CD4-positive, CD25-positive, alpha-beta regulatory T cell (primary cell): Measurements from ENCODE around the gene SOAT2. TPM values are rescaled to one million over a fixed set of nuclear protein-coding genes. Genes with fewer than 3 reads are reported as not detected.
"Not testable (repeated sequence)": the region's sequence is repeated elsewhere in the genome, so short reads cannot be mapped to it uniquely, and the experiment has no call there.

Experiments
- ATAC-seq, 2 donors: fragments of 150-1000 bp; cut with Tn5 transposase; one replicate each; pipeline ENCODE4 v1.10.0; 2021; ENCODE audit warnings: low read depth in 2 of 2, moderate number of reproducible peaks in 2 of 2, moderate library complexity in 1 of 2
- DNase-seq, 3 donors: peaks; one replicate each; pipeline versions ENCODE4 v3.0.0 to v3.0.0-alpha.2; 2012 to 2022; ENCODE audit warnings: mixed read lengths in 1 of 3
- H3K27ac ChIP-seq: one replicate; pipeline ENCODE4 v1.7.0; 2013; ENCODE audit warnings: mild to moderate bottlenecking, low read length; ENCODE audit not compliant: insufficient read depth, poor library complexity, severe bottlenecking
- H3K27me3 ChIP-seq: one replicate; pipeline ENCODE4 v1.7.0; 2013; ENCODE audit warnings: low read length; ENCODE audit not compliant: control insufficient read depth, insufficient read depth
- H3K36me3 ChIP-seq: one replicate; pipeline ENCODE4 v1.7.0; 2013; ENCODE audit warnings: mild to moderate bottlenecking, low read length, moderate library complexity; ENCODE audit not compliant: control insufficient read depth, insufficient read depth
- H3K4me1 ChIP-seq: 2 replicates; pipeline ENCODE4 v1.7.0; 2013; ENCODE audit warnings: mild to moderate bottlenecking, low read length; ENCODE audit not compliant: insufficient read depth, control insufficient read depth, poor library complexity, severe bottlenecking
- H3K4me3 ChIP-seq: one replicate; pipeline ENCODE4 v1.7.0; 2013; ENCODE audit warnings: low read depth, mild to moderate bottlenecking, low read length, moderate library complexity
- H3K9me3 ChIP-seq, 2 experiments: 1 replicate in 1 of 2; 2 replicates in 1 of 2; pipeline ENCODE4 v1.7.0; 2013; ENCODE audit warnings: low read length in 2 of 2, mild to moderate bottlenecking in 1 of 2, moderate library complexity in 1 of 2; ENCODE audit not compliant: control insufficient read depth in 2 of 2
- H3K27ac Mint-ChIP-seq, 3 donors: one replicate each; pipeline ENCODE4 v1.8.0; 2020 to 2022; ENCODE audit warnings: mild to moderate bottlenecking in 3 of 3, mixed read lengths in 3 of 3, moderate library complexity in 2 of 3
- H3K27me3 Mint-ChIP-seq: one replicate; pipeline ENCODE4 v1.8.0; 2022; ENCODE audit warnings: mild to moderate bottlenecking, mixed read lengths
- H3K36me3 Mint-ChIP-seq: one replicate; pipeline ENCODE4 v1.8.0; 2020; ENCODE audit warnings: mixed read lengths
- H3K4me1 Mint-ChIP-seq, 4 donors: one replicate each; pipeline ENCODE4 v1.8.0; 2020 to 2022; ENCODE audit warnings: mixed read lengths in 4 of 4, mild to moderate bottlenecking in 1 of 4
- H3K4me3 Mint-ChIP-seq, 4 donors: one replicate each; pipeline ENCODE4 v1.8.0; 2020 to 2022; ENCODE audit warnings: mild to moderate bottlenecking in 4 of 4, mixed read lengths in 4 of 4, moderate library complexity in 3 of 4
- H3K9me3 Mint-ChIP-seq, 7 donors: one replicate each; pipeline ENCODE4 v1.8.0; 2020 to 2022; ENCODE audit warnings: mixed read lengths in 7 of 7, mild to moderate bottlenecking in 3 of 7, moderate library complexity in 2 of 7
- polyA plus RNA-seq, 4 donors: library from polyadenylated mRNA; unstranded; fragments of 300-500 nt; fragmentation: Illumina TruSeq; gene quantifications; one replicate each; pipeline ENCODE4 v1.2.3, GENCODE V29; 2021
- total RNA-seq: library from RNA; stranded (reverse); gene quantifications from one replicate; pipeline ENCODE4 v1.2.3, GENCODE V29; 2022

SOAT2 gene
- total and polyA plus RNA-seq, 5 donors from 2014 or later = 0.37 TPM; not detected in 4

DNA sequence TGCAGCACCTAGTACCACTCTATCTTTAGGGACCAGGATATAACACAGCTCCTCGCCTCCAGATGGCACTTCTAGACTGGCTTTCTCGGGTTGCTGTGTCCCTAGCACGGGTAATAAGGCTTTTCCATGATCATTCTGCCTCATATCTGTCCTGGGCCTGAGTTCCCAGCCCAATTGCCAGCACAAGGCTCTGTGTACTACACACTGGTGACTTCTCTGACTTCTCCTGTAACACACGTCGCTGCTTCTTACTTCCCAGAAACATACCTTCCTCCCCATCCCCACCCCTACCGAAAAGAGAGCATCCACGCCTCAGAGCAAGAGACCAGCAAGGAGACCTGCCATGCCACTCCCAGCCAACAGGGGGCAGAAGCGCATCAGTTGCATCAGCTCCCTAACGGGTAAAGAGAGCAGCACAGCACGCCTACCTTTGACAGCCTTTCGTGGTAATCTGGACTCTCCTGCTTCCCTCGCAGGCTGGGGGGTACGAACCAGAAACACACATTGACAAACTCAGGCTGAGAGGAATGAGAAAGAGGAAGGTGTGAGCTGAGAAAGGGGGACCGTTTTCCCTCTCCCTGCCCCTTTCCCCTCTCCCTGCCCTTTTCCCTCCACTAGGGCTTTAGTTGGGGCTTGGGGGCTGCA, 56.0 kb downstream of the SOAT2 start:
- peaks cover 4% of the 10 kb centered on the region for H3K36me3 Mint-ChIP-seq
- no peak overlapping the region for H3K27ac ChIP-seq
- peaks cover 0 to 7% (median 2%) of the 10 kb centered on the region in 4 donors for H3K4me1 Mint-ChIP-seq
- peaks cover 7% of the 10 kb centered on the region for H3K4me1 ChIP-seq
- ATAC-seq (peak; percentile 96 to 98), DNase-seq (peak; percentile 76 to 90 (median 85))
- H3K27me3 Mint-ChIP-seq = peaks cover 5% of the 10 kb centered on the region
- no peak overlapping the region for H3K4me3 ChIP-seq
- no peaks in the 10 kb centered on the region for H3K27me3 ChIP-seq
- peak overlapping the region; percentile 13 to 50 (median 34) for H3K27ac Mint-ChIP-seq
- H3K9me3 Mint-ChIP-seq = no peaks in the 10 kb centered on the region
- H3K36me3 ChIP-seq = no peaks in the 10 kb centered on the region
- H3K9me3 ChIP-seq = no peaks in the 10 kb centered on the region
- no peak overlapping the region for H3K4me3 Mint-ChIP-seq

DNA sequence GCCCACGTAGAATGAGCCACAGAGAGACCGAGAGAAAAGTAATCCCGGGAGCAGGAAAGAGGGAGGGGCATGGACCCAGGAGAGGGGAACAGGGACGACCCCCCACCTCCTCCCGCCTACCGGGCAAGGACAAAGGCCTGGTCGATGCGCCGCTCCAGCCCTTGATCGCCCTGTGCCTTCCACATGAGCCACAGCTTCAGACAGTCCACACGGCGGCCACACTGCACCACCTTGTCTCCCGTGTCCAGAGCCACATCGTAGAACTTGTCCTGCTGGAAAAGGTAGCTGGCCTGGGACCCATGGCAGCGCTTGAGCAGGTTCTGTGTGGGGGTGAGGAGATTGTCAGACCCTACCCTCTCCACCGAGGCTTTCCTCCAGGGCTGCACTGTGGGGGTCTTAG, 56.7 kb downstream of the SOAT2 start:
- Mint-ChIP-seq H3K36me3 (peaks cover 4% of the 10 kb centered on the region), H3K27me3 (peaks cover 5% of the 10 kb centered on the region), H3K4me3 (no peak overlapping the region), H3K4me1 (peaks cover 0 to 7% (median 3%) of the 10 kb centered on the region in 4 donors), H3K9me3 (no peaks in the 10 kb centered on the region), H3K27ac (no peak overlapping the region)
- Histone ChIP-seq H3K27ac (no peak overlapping the region), H3K4me1 (peaks cover 7% of the 10 kb centered on the region), H3K36me3 (no peaks in the 10 kb centered on the region), H3K4me3 (no peak overlapping the region), H3K9me3 (no peaks in the 10 kb centered on the region), H3K27me3 (no peaks in the 10 kb centered on the region)
- no peak for DNase-seq
- no peak for ATAC-seq

DNA sequence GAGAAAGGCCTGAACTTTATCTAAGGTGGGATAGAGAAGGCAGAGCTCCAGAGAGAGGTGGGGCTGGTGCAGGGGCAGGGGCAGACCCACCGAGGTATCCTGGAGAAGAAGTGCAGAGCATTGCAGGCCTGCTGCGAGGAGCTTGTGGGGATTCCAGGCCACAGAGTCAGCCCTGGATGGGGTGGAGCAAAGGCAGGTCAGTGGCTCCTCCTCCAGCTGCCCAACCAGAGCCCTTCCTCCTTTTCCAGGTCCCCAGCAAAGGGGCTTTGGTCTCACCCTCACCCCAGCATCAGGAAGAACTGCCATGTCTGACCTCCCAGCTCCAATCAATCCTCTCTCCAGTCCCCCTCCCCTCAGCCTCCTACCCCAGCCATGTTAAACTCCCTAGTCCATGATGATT, 57.4 kb downstream of the SOAT2 start:
- Mint-ChIP-seq H3K27me3 (peaks cover 5% of the 10 kb centered on the region), H3K36me3 (peaks cover 4% of the 10 kb centered on the region), H3K9me3 (no peaks in the 10 kb centered on the region), H3K4me1 (peaks cover 0 to 7% (median 3%) of the 10 kb centered on the region in 4 donors), H3K4me3 (no peak overlapping the region), H3K27ac (no peak overlapping the region)
- Histone ChIP-seq H3K4me3 (no peak overlapping the region), H3K36me3 (no peaks in the 10 kb centered on the region), H3K4me1 (peaks cover 7% of the 10 kb centered on the region), H3K27me3 (no peaks in the 10 kb centered on the region), H3K27ac (no peak overlapping the region), H3K9me3 (no peaks in the 10 kb centered on the region)
- no peak for DNase-seq
- ATAC-seq = no peak

DNA sequence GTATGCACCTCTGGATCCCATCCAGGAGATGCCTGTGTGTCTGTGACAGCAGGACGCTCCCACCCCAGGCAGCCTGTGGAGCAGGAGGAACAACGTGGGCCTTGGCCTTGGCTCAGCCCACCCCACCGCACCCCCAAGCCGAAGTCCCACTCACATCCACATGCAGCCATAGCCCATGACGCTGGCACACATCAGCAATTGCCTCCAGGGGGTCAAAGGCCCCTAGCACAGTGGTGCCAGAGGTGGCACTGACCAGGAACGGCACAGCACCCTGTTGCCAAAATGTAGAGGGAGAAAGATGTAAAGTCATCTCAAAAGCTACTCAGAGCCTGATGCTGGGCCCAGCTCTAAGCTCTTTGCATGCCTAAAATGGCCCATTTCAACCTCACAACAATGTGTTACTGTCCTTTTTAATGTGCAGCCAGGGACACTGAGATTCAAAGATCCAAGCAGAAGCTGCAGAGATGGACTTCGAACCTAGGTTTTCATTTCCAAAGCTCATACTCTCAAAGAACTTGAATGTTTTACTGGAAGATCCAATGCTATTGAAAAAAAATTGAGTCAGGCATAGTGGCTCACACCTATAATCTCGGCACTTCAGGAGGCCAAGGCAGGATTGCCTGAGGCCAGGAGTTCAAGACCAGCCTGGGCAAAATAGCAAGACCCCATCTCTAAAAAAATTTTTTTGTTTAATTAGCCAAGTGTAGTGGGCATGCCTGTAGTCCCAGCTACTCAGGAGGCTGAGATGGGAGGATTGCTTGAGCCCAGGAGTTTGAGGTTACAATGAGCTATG, 58.0 kb downstream of the SOAT2 start:
- Mint-ChIP-seq H3K4me1 (peaks cover 0 to 7% (median 3%) of the 10 kb centered on the region in 4 donors), H3K9me3 (no peaks in the 10 kb centered on the region), H3K4me3 (no peak overlapping the region), H3K36me3 (peaks cover 6% of the 10 kb centered on the region), H3K27me3 (peaks cover 5% of the 10 kb centered on the region), H3K27ac (no peak overlapping the region)
- ATAC-seq (no peak), DNase-seq (no peak)
- Histone ChIP-seq H3K4me3 (no peak overlapping the region), H3K27me3 (no peaks in the 10 kb centered on the region), H3K36me3 (no peaks in the 10 kb centered on the region), H3K27ac (no peak overlapping the region), H3K9me3 (no peaks in the 10 kb centered on the region), H3K4me1 (peaks cover 7% of the 10 kb centered on the region)

DNA sequence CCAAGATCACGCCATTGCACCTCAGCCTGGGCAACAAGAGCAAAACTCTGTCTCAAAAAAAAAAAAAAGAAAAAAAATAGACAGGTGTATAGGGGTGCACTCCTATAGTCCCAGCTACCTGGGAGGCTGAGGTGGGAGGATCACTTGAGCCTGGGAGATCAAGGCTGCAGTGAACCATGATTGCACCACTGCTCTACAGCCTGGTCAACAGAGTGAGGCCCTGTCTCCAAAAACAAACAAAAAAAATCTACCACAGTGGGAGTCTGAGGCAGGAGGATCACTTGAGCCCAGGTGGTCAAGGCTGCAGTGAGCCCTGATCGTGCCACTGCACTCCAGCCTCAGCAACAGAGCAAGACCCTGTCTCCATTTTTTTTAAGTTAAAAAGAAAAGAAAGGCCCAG, 59.7 kb downstream of the SOAT2 start:
- not testable (repeated sequence) for H3K9me3 Mint-ChIP-seq, H3K36me3 ChIP-seq, H3K27ac ChIP-seq, H3K27me3 ChIP-seq, H3K4me3 Mint-ChIP-seq, H3K4me1 Mint-ChIP-seq, DNase-seq, H3K9me3 ChIP-seq, H3K4me1 ChIP-seq, ATAC-seq, H3K4me3 ChIP-seq, H3K27me3 Mint-ChIP-seq, H3K27ac Mint-ChIP-seq
- H3K36me3 Mint-ChIP-seq = peaks cover 12% of the 10 kb centered on the region

DNA sequence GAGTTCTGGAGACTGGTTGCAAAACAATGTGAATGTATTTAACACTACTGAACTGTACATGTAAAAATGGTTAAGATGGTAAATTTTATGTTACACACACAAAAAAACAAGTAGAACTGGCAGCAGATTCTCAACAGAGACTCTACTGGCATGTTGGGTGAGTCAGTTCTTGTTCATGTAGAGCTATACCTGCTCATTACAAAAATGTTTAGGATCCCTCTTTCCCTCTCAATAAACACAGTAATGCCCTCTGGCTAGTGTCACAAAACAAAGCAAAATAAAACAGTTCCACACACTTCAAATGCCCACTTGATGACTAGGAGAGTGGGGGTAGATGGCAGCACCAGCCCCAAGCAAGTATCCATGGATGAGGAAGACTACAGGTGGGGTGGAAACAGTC, 63.6 kb downstream of the SOAT2 start:
- Histone ChIP-seq H3K4me3 (no peak overlapping the region), H3K9me3 (no peaks in the 10 kb centered on the region), H3K4me1 (no peaks in the 10 kb centered on the region), H3K27me3 (no peaks in the 10 kb centered on the region), H3K27ac (no peak overlapping the region), H3K36me3 (peaks cover 3% of the 10 kb centered on the region)
- DNase-seq = no peak
- Mint-ChIP-seq H3K9me3 (no peaks in the 10 kb centered on the region), H3K4me1 (peaks cover 0 to 3% (median 0%) of the 10 kb centered on the region in 4 donors), H3K27ac (no peak overlapping the region), H3K36me3 (peaks cover 27% of the 10 kb centered on the region), H3K4me3 (no peak overlapping the region), H3K27me3 (peaks cover 4% of the 10 kb centered on the region)
- ATAC-seq = no peak

DNA sequence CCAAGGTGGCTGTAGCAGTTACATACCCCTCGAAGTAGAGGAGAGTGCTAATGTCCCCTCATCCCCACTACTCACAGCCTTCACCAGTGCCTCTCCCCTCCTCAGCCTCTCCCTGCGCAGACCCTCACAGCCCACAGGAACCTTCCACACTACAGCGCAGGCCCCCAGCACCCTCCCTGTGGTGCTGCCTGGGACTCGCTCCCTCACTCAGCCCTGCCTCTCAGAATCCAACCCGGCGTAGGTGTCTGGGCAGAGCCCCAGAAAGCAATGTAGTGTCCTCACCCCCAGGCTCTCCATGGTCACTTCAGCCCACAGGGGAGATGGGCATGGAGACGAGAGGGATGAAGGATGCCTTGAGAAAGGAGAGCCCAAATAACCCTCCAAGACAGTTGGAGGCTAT, 66.4 kb downstream of the SOAT2 start:
- Mint-ChIP-seq H3K9me3 (no peaks in the 10 kb centered on the region), H3K4me1 (peaks cover 0 to 2% (median 0%) of the 10 kb centered on the region in 4 donors)
- H3K27ac ChIP-seq = no peak overlapping the region

More for the DNA sequence above, 66.4 kb downstream of the SOAT2 start:
- Mint-ChIP-seq H3K36me3 (peaks cover 25% of the 10 kb centered on the region), H3K27ac (no peak overlapping the region), H3K4me3 (no peak overlapping the region), H3K27me3 (no peaks in the 10 kb centered on the region)
- Histone ChIP-seq H3K9me3 (no peaks in the 10 kb centered on the region), H3K36me3 (peaks cover 3% of the 10 kb centered on the region), H3K4me1 (no peaks in the 10 kb centered on the region), H3K27me3 (no peaks in the 10 kb centered on the region), H3K4me3 (no peak overlapping the region)
- ATAC-seq (no peak), DNase-seq (no peak)
